Coronary artery (tissue), 2 donors: ENCODE results near the gene TSSK2.
A peak's percentile ranks its signal among the peaks of the same experiment; 100 is the strongest.

ENCODE experiments used
- DNase-seq: peaks from one replicate; pipeline ENCODE4 v3.0.0-alpha.2; 2017; ENCODE audit warnings: low spot score
- H3K27ac ChIP-seq, 2 donors: fragments of 200-600 bp; sonication (generic); one replicate each; pipeline ENCODE4 v1.5.1; 2016 to 2019
- H3K4me3 ChIP-seq: fragments of 200-600 bp; sonication (generic); 2 replicates; pipeline ENCODE4 v1.5.1; 2016; ENCODE audit warnings: mild to moderate bottlenecking, moderate library complexity
- TF ChIP-seq, protein P1 (sequence below): fragments of 200-600 bp; sonication (generic); IDR thresholded peaks from one replicate; pipeline ENCODE4 v1.5.1; 2019; ENCODE audit warnings: antibody characterized with exemption

TSSK2 gene

DNA sequence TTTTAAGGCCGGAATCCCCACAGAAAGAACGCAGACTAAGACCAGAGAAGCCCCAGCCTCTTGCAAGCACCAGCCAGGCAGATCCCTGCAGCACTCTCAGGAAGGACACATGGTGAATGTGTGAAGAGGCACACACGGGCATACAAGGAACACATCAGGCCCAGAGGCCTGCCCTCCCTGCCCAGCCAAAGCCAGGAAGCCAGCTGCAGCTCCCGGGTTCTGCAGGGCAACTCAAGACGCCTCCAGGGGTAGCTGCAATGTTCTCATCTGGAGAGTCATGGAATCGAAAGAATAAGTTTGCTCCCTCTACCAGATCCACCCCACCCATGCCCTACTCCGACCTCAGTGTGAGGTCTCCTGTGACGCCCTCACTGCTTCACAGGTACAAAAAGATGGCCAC, 11.2 kb upstream of the TSSK2 start:
- DNase-seq: no peak
- TF ChIP-seq, protein P1, sequence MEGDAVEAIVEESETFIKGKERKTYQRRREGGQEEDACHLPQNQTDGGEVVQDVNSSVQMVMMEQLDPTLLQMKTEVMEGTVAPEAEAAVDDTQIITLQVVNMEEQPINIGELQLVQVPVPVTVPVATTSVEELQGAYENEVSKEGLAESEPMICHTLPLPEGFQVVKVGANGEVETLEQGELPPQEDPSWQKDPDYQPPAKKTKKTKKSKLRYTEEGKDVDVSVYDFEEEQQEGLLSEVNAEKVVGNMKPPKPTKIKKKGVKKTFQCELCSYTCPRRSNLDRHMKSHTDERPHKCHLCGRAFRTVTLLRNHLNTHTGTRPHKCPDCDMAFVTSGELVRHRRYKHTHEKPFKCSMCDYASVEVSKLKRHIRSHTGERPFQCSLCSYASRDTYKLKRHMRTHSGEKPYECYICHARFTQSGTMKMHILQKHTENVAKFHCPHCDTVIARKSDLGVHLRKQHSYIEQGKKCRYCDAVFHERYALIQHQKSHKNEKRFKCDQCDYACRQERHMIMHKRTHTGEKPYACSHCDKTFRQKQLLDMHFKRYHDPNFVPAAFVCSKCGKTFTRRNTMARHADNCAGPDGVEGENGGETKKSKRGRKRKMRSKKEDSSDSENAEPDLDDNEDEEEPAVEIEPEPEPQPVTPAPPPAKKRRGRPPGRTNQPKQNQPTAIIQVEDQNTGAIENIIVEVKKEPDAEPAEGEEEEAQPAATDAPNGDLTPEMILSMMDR: no peak
- no peak overlapping the region for H3K27ac ChIP-seq
- peak overlapping the region; percentile 86 for H3K4me3 ChIP-seq

DNA sequence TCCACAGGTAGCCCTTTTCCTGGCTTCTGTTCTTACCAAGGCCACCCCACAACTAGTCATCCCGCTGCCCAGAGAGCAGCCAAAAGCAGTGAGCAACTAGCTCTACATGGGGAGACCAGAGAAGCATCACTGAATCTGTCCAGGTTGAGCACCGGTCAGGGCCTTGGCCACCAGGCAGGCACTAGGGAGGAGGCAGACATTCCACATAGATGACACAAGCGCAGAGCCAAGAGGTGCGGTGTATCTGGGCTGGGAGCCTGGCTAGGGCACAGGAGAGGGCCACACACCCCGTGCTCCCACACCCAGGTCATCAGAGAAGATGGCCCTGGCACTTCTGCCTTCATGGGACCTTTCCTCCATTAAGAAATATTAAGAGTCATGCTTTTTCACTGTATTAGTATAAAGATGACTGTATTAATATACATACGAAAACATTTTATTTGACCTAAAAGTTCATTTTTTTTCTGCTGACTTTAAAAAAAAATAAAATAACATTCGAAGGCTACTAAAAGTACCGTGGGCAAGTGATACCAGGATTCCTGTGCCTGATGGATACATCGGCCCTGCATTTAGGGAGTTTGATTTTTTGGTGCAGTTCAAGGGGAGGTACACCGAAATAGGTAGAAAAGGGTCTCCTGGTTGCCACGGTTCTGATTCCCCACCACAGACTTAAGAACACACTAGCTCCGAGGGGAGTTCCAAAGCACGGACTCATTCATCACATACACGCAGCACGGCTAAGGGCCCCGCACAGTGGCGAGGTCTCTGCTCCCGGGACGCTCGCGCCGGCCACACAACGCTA, 10.1 kb upstream of the TSSK2 start:
- TF ChIP-seq, protein P1: no peak
- no peak for DNase-seq
- peak overlapping the region; percentile 84 to 91 for H3K27ac ChIP-seq

DNA sequence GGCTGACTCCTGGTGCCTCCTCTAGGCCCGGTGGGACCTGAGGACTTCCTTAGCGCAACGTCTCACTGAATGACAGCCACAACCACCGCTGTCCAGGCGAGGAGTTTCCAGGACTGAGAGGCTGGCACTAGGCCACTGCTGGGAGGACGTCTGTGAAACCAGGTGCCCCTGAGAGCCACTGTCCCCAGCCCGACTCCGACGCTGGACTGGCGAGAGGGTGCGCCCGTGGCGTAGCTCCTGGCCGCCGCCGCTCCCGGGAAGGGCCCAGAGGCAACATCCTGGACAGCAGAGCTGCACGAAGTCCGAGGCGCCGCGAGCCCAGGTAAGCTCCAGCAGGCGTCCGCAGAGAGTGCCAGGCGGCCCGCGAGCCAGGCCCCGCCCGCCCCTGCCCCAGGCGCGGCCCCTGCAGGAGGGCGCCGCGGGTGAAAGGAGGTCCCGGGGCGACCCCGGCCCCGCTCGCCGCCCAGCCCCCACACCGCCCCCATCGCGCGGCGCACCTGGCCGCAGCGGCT, 9.4 kb upstream of the TSSK2 start:
- peak; percentile 81 for DNase-seq
- TF ChIP-seq, protein P1: no peak
- Histone ChIP-seq H3K4me3 (peak overlapping the region; percentile 86), H3K27ac (peak overlapping the region; percentile 84 to 91)

More for the DNA sequence above, 10.1 kb upstream of the TSSK2 start:
- peak overlapping the region; percentile 86 for H3K4me3 ChIP-seq

DNA sequence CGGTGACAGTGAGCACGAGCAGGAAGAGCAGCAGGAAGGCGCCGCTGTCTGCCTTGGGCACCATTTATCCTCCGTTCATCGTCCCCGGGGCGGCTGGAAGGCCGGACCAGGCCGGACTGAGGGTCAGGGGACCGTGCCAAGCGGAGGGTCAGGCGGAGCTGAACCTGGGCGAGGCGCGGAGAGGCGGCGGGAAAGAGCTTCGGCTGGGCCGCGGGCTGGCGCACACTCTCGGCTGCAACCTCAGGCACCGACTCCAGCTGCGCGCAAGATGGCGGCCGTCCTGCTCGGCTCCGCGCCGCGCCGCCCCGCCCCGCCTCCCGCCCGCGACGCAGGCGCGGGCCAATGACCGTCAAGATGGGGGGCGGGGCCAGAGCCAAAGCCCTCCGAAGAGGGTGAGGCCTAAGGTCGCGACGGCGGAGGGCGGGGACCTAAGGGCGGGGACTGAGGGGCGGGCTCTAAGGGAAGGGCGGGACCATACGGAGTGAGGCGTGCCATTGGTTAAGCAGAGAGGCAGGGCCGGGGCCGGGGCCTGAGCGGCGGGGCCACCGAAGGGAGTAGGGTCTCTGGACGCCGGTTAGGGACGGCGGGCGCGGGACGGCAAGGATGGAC, 8.9 kb upstream of the TSSK2 start, which contains the start of gene DGCR2:
Gene DGCR2 (minus strand): TSS at position 270 of the 609 bp plus-strand sequence. CDS start 206 bp downstream, at position 64.
- TF ChIP-seq, protein P1: no peak
- Histone ChIP-seq H3K27ac (peak within 1 kb of the TSS; percentile 84 to 91), H3K4me3 (peak within 1 kb of the TSS; percentile 86)
- peak; percentile 98 for DNase-seq

DNA sequence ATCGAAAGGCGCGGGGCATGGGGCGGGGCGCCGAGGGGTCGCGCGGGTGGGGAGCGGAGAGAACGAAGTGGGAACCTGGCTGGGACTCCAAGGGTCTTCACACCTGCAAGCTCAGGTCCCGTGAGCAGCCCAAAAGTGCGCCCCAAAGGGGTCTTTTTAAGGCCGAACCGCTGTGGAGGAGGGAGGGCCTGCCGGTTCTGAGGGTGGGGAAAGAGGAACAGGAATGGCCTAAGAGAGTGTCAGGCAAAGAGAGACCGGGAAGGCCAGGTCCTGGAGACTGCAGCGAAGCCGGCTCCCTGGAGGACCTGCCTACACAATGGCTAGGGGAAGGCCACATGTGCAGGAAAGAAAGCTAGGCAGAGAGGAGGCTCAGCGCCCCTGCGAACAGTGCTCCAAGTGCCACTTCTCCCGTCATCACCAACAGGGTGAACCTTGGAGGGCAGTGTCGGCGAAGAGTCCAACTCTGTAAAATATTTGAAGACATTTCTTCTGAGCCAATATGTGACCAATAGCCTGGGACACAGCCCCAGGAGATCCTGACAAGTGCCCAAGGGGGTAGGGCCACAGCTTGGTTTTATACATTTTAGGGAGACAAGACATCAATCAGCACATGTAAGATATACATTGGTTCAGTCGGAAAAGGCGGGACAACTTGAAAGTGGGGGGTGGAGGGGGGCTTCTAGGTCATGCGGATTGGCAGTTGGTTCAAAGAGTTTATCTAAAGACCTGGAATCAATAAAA, 8.2 kb upstream of the TSSK2 start:
- H3K4me3 ChIP-seq: peak overlapping the region; percentile 86
- TF ChIP-seq, protein P1: no peak
- peak overlapping the region; percentile 84 to 91 for H3K27ac ChIP-seq
- DNase-seq: no peak

DNA sequence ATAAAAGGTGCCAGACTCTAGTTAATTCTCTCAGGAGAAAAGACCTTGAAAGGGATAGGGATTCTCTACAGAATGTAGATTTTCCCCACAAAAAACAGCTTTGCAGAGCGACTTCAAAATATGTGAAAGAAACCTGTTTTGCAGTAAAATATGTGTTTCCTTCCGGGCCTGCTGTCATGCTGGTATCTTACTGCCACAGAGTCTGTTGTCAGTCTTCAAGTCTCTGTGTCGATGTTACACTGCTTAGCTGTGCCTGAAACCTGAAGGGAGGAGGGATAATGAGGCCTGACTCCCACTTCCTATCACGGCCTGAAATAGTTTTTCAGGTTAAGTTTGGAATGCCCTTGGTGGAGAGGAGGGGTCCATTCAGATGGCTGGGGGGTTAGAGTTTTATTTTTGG, 7.2 kb upstream of the TSSK2 start:
- H3K4me3 ChIP-seq: no peak overlapping the region
- no peak for DNase-seq
- TF ChIP-seq, protein P1: no peak
- H3K27ac ChIP-seq: no peak overlapping the region
